BLaER1 (cell line): ENCODE measurements around the gene SLC9C2.
"Not testable (repeated sequence)": the region's sequence is repeated elsewhere in the genome, so short reads cannot be mapped to it uniquely, and the experiment has no call there.

Source experiments
- H3K27ac ChIP-seq: shearing (Covaris generic); formaldehyde crosslinking; 2 replicates; pipeline ENCODE4 v1.8.1; 2022
- H3K27me3 ChIP-seq: shearing (Covaris generic); formaldehyde crosslinking; 2 replicates; pipeline ENCODE4 v1.8.1; 2022
- H3K36me3 ChIP-seq: shearing (Covaris generic); formaldehyde crosslinking; 2 replicates; pipeline ENCODE4 v1.8.1; 2022
- H3K4me1 ChIP-seq: shearing (Covaris generic); formaldehyde crosslinking; 2 replicates; pipeline ENCODE4 v1.8.1; 2022
- H3K4me2 ChIP-seq: shearing (Covaris generic); formaldehyde crosslinking; 2 replicates; pipeline ENCODE4 v1.8.1; 2022
- H3K4me3 ChIP-seq: shearing (Covaris generic); formaldehyde crosslinking; 2 replicates; pipeline ENCODE4 v1.8.1; 2022
- H3K9ac ChIP-seq: shearing (Covaris generic); formaldehyde crosslinking; 2 replicates; pipeline ENCODE4 v1.8.1; 2022
- H3K9me3 ChIP-seq: shearing (Covaris generic); formaldehyde crosslinking; 2 replicates; pipeline ENCODE4 v1.8.1; 2022
- H4K20me1 ChIP-seq: shearing (Covaris generic); formaldehyde crosslinking; 2 replicates; pipeline ENCODE4 v1.8.1; 2022
- Cebpa-rat ChIP-seq: shearing (Covaris generic); IDR thresholded peaks from 2 replicates; pipeline ENCODE4 v1.8.1; 2022

SLC9C2 gene

DNA sequence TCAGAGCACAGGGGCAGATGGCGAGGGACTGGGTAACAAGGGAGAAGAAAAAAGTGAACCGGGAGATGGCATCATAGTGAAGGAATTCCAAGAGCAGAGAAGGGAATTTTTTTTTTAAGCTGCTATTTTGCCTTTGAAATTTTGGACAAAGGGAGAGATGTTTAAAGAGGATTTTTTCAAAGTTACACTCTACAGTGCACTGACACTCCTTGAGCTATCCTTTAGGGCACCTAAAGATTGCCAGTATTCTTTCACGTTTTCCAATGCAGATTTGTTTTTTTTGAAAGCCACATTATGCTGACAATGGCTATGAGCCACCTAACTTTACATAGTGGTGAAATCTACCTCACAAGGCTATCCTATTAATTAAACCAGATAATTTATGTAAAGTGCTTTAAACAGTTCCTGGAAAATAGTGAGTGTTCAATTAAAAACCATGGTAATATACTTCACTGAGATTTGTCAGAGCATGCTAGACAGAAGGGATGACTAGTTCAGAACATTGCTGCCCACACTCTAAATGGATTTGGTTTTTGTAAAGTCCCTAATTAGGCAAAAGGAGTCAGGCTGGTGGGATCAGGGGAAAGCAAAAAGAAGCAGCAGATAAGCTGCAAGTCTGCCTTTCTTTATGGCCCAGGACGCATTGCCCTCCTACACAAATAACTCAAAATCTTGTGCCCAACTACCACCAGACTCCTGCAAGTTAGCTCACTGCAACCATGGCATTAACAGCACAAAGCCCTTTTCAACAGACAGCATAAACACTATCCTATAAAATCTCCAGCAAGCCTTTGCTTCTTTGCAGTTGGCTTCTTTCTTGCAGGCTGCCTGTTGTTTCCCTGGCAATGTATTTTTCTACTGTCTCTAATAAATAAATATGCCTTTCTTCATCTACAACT is 71.8 kb downstream of the SLC9C2 start:
- H3K4me3 ChIP-seq: no peak overlapping the region
- no peaks in the 10 kb centered on the region for H3K4me1 ChIP-seq
- no peaks in the 10 kb centered on the region for H4K20me1 ChIP-seq
- no peaks in the 10 kb centered on the region for H3K36me3 ChIP-seq
- no peaks in the 10 kb centered on the region for H3K9me3 ChIP-seq
- no peaks in the 10 kb centered on the region for H3K27me3 ChIP-seq
- no peak overlapping the region for H3K9ac ChIP-seq
- no peak for TF ChIP-seq Cebpa-rat
- H3K27ac ChIP-seq: no peak overlapping the region
- no peak overlapping the region for H3K4me2 ChIP-seq

DNA sequence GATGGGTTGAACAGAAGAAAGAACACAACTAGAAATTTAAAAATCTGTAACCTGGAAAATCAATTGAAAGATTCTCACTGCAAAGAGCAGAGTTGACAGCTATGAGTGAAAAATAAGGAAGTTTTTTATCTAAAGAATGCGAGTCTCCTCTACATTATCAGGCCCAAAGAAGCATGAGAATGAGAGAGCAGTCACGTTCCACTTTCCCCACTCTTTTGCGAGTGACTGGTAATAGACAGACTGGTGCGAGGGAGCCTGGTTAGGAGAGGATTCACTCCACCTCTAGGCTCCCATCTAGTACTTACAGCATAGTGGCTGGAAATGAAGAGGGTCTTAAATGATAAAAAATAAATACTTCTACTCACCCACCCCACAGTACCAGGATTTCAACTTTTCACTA is 73.8 kb downstream of the SLC9C2 start:
- H4K20me1 ChIP-seq: no peaks in the 10 kb centered on the region
- H3K4me2 ChIP-seq: no peak overlapping the region
- no peak overlapping the region for H3K4me3 ChIP-seq
- TF ChIP-seq Cebpa-rat: no peak
- no peaks in the 10 kb centered on the region for H3K9me3 ChIP-seq
- no peak overlapping the region for H3K9ac ChIP-seq
- no peaks in the 10 kb centered on the region for H3K4me1 ChIP-seq
- H3K36me3 ChIP-seq: no peaks in the 10 kb centered on the region
- no peaks in the 10 kb centered on the region for H3K27me3 ChIP-seq
- H3K27ac ChIP-seq: no peak overlapping the region

DNA sequence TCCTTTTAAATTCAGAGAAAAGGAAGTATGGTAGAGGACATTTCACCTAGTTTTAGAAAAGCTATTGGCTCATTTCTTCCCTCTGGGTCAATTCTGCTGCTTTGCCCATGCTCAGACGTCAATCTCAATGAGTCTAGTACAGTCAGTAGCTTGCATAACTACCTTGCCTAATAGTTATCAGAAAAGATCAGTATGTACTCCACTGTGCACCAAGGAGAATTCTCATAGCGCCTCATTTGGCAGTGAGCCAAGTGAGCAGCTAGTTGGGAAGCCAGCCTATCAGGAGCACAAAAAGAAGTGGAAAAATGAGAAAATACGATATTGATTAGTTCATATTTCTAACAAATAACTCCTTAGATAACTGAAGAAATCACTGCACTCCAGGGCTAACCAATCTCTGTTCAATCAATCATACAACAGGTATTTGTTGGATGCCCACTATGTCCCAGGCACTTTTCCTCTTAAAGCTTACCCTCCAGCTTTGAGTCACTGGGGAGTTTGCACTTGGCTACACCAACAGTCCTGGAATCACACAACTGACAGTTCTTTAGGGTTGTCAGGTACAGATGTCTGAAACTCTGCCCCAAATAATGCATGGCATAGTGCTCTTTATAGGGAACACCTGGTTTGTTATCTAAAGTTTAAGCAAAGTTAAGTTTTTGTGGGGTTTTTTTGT is 75.6 kb downstream of the SLC9C2 start:
- no peaks in the 10 kb centered on the region for H3K4me1 ChIP-seq
- H3K36me3 ChIP-seq: no peaks in the 10 kb centered on the region
- no peaks in the 10 kb centered on the region for H3K9me3 ChIP-seq
- H3K27ac ChIP-seq: no peak overlapping the region
- no peaks in the 10 kb centered on the region for H4K20me1 ChIP-seq
- TF ChIP-seq Cebpa-rat: no peak
- H3K4me3 ChIP-seq: no peak overlapping the region
- H3K4me2 ChIP-seq: no peak overlapping the region
- H3K27me3 ChIP-seq: no peaks in the 10 kb centered on the region
- H3K9ac ChIP-seq: no peak overlapping the region

DNA sequence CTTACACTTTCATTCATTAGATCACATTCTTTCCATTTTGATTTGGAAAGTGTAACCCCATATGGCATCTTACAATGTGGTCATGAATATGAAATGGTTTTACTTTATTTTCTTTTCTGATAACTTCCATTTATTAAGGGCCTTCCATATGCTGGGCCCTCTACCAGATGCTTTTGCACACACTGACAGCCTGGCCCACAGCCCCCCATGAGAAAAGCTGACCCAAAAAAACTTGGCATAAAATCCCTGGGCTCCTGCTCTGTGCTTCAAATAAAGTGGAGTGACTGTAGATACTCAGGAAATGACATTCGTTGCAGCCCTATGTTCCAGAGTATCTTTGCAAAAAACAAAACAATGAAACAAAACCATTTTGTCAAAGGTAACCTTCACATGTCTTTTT is 76.9 kb downstream of the SLC9C2 start:
- Histone ChIP-seq H4K20me1 (no peaks in the 10 kb centered on the region), H3K4me3 (no peak overlapping the region), H3K9ac (no peak overlapping the region), H3K27ac (no peak overlapping the region), H3K36me3 (no peaks in the 10 kb centered on the region), H3K4me1 (no peaks in the 10 kb centered on the region), H3K9me3 (no peaks in the 10 kb centered on the region), H3K4me2 (no peak overlapping the region), H3K27me3 (no peaks in the 10 kb centered on the region)
- no peak for TF ChIP-seq Cebpa-rat

DNA sequence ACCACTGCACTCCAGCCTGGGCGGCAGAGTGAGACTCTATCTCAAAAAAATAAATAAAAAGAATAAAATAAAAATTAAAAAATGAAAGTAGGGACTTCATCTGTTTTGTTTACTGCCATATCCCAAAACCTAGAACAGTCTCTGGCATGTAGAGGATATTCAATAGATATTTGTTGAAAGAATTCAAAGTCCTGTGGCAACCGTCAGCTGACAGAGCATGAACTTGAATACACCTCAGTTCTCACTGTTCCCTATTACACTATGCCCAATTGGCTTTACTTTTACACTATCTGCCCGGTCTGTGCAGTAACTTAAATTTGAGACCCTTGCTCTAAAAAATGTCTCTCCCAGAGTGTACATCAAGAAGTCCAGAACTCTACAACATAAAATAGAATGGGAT is 79.5 kb downstream of the SLC9C2 start:
- H3K27me3 ChIP-seq: no peaks in the 10 kb centered on the region
- no peaks in the 10 kb centered on the region for H4K20me1 ChIP-seq
- TF ChIP-seq Cebpa-rat: no peak

DNA sequence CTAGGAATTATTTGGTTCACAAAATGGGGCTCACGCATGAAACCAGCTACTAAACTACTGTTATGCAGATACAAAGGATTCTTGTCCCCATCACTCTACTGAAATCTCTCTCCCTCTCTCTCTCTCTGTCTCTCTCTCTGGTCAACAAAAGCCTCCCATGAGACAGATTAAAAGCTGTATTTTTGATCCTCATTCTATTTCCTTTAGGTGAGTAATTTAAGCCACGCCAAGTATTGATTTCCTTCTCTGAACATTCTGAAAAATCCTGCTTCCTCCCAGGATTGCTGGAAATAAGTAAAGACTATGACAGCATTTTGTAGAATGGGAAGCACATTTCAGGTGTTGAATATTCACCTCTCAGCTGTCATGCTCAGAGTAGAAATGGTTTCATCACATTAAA is 82.1 kb downstream of the SLC9C2 start:
- Histone ChIP-seq H3K9ac (no peak overlapping the region), H4K20me1 (no peaks in the 10 kb centered on the region), H3K4me1 (no peaks in the 10 kb centered on the region), H3K4me2 (no peak overlapping the region), H3K27ac (no peak overlapping the region), H3K36me3 (no peaks in the 10 kb centered on the region), H3K9me3 (no peaks in the 10 kb centered on the region), H3K27me3 (no peaks in the 10 kb centered on the region), H3K4me3 (no peak overlapping the region)
- TF ChIP-seq Cebpa-rat: no peak

More for the DNA sequence above, 79.5 kb downstream of the SLC9C2 start:
- Histone ChIP-seq H3K4me2 (no peak overlapping the region), H3K36me3 (no peaks in the 10 kb centered on the region), H3K4me3 (no peak overlapping the region), H3K4me1 (no peaks in the 10 kb centered on the region), H3K9me3 (no peaks in the 10 kb centered on the region), H3K27ac (no peak overlapping the region), H3K9ac (no peak overlapping the region)

DNA sequence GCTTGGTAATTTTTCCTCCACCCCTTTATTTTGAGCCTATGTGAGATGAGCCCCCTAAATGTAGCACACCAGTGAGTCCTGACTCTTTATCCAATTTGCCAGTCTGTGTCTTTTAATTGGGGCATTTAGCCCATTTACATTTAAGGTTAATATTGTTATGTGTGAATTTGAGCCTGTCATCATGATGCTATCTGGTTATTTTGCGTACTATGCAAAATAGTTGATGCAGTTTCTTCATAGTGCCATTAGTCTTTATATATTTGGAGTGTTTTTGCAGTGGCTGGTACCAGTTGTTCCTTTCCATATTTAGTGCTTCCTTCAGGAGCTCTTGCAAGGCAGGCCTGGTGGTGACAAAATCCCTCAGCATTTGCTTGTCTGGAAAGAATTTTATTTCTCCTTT is 88.4 kb downstream of the SLC9C2 start:
- H3K27me3 ChIP-seq, H3K4me1 ChIP-seq, H3K9me3 ChIP-seq, H3K27ac ChIP-seq, H3K36me3 ChIP-seq, H3K9ac ChIP-seq, H3K4me3 ChIP-seq, H4K20me1 ChIP-seq, H3K4me2 ChIP-seq: not testable (repeated sequence)

DNA sequence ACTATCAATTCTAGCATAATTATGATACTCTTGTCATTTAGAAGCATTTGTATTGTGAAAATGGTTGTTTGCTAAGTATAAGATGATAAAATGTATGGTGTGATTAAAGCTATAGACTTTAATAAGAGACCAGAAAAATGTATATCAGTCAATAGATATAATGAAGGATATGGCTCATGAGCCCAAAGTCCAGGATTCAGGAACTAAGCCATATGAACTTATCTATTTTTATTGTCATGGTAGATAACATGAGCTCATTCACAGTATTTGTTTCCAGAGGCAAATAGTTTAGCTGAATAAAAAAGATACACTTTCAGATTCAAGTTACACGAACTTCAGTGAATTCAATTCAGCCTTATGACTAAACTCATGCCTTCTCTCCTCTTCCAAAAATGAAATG is 93.1 kb downstream of the SLC9C2 start:
- no peak overlapping the region for H3K4me2 ChIP-seq
- H3K27me3 ChIP-seq: no peaks in the 10 kb centered on the region
- no peaks in the 10 kb centered on the region for H3K36me3 ChIP-seq
- no peak overlapping the region for H3K4me3 ChIP-seq
- no peak overlapping the region for H3K9ac ChIP-seq
- H4K20me1 ChIP-seq: no peaks in the 10 kb centered on the region
- no peak for TF ChIP-seq Cebpa-rat
- no peaks in the 10 kb centered on the region for H3K4me1 ChIP-seq
- H3K9me3 ChIP-seq: no peaks in the 10 kb centered on the region
- H3K27ac ChIP-seq: no peak overlapping the region

DNA sequence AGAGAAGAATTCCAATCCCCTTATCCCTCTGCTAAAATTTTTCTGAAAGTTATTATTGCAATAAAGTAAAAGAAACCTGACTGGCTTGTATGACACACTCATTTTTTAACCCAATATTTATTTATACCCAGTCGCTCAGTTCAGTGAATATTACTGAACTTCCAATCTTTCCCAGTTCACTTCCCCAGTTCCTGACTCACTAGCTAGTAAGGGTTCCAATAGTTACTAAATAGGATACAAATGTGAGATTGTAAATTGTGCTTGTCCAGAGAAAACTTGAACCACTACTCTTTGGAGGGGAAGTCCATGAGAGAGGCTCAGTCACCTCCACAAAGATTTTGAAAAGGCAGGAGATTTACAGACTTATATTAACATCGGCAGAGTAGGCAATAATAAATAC is 94.3 kb downstream of the SLC9C2 start:
- no peak for TF ChIP-seq Cebpa-rat
- no peaks in the 10 kb centered on the region for H3K27me3 ChIP-seq
- no peak overlapping the region for H3K4me3 ChIP-seq
- H3K9me3 ChIP-seq: no peaks in the 10 kb centered on the region
- no peaks in the 10 kb centered on the region for H3K36me3 ChIP-seq
- H3K27ac ChIP-seq: no peak overlapping the region
- H4K20me1 ChIP-seq: no peaks in the 10 kb centered on the region
- H3K4me1 ChIP-seq: no peaks in the 10 kb centered on the region
- H3K4me2 ChIP-seq: no peak overlapping the region
- H3K9ac ChIP-seq: no peak overlapping the region

DNA sequence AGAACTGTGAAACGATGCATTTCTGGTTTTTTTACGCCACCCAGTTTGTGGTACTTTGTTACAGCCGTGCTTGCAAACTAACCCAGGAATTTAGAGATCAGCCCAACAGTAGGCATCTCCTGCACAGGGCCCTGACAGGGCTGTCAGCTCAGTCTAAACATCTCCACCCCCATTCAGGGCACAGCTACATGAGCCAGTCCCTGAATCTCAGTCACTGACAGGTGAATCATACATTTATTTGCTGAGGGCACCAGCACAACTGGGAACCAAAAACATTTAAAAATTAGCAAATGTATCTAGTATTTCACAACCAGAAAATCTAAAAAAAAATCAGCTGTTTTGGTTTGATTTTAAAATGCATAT is 95.0 kb downstream of the SLC9C2 start:
- Histone ChIP-seq H3K9ac (no peak overlapping the region), H3K9me3 (no peaks in the 10 kb centered on the region), H3K27me3 (no peaks in the 10 kb centered on the region), H3K4me1 (no peaks in the 10 kb centered on the region), H3K27ac (no peak overlapping the region), H3K36me3 (no peaks in the 10 kb centered on the region), H3K4me3 (no peak overlapping the region), H3K4me2 (no peak overlapping the region), H4K20me1 (no peaks in the 10 kb centered on the region)
- TF ChIP-seq Cebpa-rat: no peak
